GM11168 (cell line): Measurements from ENCODE around the gene DAPL1.

ENCODE experiments used
- in situ Hi-C: fragments of 300-500 bp; cut with MboI; formaldehyde crosslinking; loops from one replicate; pipeline ENCODE4 v1.12.0; 2022; ENCODE audit warnings: low sequenced_read_pairs; ENCODE audit not compliant: unreplicated experiment

Gene DAPL1

DNA sequence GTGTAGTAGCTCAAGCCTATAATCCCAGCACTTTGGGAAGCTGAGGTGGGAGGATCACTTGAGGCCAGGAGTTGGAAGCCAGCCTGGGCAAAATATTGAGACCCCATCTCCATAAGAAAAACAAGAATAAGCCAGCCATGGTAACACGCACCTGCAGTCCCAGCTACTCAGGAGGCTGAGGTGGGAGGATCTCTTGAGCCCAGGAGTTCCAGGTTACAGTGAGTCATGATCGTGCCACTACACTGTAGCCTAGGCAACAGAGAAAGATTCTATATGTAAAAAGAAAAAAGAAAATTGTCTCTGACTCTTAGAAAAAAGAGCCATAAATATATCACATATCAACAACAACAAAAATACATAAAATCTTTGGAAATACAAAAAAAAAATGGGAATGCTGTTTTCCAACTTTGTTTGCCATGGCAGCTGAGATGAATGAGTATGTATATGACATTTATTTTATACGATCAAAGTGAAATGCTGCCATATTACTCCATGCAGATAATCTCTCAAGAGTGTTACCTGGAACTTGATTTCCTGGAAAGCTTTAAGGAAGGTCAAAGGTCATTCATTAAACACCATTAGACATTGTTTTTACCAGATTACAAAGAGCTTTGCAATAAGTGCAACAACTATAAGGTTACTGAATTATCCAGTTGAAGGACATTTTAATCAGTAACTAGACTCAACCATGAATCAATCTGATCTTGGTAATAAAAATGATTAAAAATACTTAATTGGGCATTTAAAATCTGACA lies 19.7 kb upstream of the DAPL1 start:
- in situ Hi-C loops = no loop called here

DNA sequence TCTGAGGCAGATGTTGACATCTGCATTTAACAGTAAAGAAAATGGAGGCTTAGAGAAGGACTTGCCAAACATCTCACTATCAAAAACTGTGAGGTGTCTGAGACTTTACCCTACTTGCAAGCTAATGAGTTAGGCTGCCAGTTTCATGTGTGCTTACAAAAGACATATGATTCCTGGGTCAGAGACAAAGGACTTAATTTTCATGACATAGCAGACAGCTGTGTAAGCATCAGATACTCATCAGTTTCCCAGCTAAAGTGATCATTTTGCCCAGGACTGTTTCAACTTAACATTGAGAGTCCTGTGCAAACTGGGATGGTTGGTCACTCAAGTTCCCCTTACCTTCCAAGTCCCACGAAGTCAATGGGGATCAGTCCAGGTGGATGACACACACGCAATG lies 18.9 kb upstream of the DAPL1 start:
- in situ Hi-C loops = no loop called here

DNA sequence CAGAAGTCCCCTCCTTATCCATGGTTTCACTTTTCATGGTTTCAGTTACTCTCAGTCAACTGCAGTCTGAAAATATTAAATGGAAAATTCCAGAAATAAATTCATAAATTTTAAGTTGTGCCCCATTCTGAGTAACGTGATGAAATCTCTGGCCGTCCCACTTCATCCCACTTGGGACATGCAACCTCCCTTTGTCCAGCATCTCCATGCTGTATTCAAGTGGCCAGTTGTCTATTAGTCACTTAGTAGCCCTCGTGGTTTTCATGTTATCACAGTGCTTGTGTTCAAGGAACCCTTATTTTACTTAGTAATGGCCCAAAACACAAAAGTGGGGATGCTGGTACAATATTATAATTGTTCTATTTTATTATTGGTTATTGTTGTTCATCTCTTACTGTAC lies 18.0 kb upstream of the DAPL1 start:
- in situ Hi-C loops = no loop called here

DNA sequence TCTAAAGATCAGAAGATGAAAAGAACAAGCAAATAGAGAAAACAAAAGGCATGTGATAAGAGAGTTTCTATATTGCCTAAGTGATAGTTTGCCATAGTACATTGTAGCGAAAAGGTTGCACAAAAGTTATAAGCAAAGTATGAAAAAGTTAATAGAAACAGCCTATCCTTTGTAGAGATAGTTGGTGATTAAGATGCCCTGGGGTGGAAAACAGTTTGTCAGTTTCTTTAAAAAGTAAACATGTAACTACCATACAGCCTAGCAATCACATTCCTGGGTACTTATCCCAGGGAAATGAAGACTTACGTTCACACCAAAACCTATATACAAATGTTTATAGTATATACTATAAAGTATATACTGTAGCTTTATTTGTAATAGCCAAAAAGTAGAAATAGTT lies 16.9 kb upstream of the DAPL1 start:
- in situ Hi-C loops = no loop called here

DNA sequence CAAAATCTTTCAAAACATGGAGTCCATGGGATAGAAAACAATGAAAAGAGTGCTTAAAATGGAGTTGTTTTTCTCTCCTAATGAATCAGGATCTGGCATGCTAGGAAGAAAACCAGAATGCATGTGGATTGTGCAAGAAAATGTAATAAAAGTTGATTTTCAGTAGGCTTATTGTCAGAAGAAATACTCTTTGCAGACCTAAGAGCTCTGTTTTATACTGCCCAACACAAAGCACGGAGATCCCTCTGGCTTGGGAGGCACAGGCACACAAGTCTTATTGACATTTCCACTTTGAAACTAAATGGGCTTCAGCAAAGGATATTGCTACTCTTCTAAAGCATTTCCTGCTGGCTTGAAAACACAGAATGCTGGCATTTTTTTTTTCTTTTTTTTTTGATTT lies 15.5 kb upstream of the DAPL1 start:
- in situ Hi-C loops = no loop called here

DNA sequence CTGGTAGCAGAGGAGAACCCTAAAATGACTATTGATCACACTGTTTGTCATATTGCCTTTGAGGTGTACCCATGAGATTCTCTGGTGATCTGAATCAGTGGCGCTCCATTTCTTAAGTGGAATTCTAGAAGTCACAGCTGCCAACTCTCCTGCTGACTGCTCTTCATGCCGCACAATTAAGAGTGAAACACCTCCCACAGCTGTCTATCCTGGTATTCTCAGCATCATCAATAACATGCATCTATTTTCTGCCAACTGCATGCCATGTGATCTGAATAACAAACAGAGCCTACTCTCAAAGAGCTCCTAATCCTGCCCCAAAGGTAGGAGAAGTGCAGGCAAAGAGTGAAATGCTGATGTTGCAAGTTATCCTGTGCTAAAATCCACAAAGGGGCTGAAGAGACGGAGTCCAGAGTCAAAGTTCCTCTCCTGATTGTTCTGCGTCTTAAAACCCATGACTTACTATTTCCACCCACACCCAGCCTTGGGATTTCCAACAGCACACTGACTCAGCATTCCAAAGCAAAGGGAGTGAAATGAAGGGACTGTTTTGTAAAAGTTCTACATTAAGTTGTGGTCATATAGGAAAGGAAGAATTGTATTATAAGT lies 13.7 kb upstream of the DAPL1 start:
- in situ Hi-C loops = no loop called here

DNA sequence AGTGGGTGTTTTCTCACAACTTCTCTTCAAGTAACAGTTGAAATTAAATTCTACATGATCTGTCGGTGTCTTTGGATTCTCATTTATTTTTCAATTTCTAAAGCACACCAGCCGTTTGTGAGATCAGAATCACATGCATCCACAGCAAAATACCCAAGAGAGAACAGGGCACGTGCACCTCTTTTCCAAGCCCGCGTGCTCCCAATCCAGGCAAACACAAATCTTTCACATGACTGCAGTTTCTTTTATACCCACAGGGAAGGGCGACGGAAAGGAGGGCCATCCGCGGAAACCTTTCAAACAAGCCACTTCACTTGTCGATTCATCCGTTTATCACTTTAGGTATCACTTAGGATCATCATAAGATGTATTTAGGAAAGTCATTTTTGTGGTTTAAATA lies 13.0 kb upstream of the DAPL1 start:
- in situ Hi-C loops = no loop called here

DNA sequence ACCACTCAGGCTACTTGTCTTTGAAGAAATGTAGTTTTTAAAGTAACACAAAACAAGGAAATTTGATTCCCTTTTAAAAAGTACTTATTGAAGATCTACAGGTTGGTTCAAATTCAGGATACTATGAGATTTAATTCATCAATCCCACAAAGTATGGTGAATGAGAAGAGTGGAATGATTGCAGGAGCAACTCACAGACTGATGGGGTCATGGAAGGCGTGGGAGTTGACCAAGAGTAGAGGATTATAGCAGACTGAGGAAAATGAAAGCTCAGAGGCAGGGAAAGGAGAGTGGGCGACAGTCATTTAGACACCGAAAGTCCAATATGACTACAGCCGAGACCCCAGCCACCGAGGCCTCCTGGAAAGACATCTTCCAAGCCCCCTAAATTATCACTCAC lies 12.5 kb upstream of the DAPL1 start:
- in situ Hi-C loops = no loop called here

DNA sequence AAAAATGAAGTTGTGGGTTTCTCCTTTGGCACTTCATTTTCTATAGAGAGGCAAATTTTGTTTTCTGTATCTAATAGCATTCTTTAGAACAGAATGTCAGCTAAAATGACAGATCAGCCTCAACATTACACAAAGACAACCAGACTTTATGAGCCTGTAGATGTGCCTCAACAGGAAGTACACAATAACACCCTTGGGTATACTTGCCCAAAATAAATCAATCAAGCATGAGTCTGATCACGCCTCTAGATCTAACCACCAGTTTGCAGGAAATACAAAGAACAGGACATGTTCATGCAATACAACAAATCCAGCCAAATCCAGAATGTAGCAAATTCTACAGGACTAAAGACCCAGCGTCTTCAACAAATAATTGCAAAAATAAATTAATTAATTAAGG lies 11.2 kb upstream of the DAPL1 start:
- in situ Hi-C loops = no loop called here

DNA sequence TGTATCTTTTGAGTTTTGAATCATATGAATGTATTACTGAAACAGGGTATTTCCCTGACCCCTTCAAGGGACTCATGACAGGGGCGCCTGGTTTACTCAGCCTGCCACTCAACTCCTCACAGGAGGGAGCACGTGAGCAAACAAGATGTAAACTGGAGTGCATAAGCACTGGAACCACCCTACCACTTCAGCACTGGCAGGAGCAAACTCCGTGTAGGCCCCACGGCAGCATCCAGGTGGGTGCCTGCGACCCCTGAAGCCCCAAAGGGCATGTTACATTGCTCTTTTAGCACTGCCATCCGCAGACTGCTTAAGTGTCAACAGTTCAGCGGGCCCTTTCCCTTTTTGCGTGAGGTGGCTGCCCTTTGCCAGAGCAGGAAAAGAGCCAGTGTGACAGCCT lies 8.2 kb upstream of the DAPL1 start:
- in situ Hi-C loops = no loop called here

DNA sequence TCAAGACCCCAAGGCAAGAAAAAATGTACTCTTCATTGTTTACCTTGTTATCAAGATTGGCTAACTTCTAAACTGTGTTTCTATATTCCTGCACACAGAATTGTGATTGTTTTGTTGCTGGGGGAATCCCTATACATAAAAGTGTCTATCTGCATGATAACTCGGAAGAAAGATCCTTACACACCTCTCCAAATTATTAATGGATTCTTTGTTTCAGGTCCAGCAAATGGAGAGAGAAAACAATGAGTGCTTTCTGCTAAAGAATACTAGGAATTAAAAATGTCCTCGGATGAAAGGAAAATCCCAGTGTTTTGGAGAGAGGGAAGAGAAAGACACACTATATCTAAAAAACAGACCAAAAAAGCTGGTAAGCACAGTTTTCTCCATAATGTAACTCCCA lies 6.2 kb upstream of the DAPL1 start:
- in situ Hi-C loops = no loop called here

DNA sequence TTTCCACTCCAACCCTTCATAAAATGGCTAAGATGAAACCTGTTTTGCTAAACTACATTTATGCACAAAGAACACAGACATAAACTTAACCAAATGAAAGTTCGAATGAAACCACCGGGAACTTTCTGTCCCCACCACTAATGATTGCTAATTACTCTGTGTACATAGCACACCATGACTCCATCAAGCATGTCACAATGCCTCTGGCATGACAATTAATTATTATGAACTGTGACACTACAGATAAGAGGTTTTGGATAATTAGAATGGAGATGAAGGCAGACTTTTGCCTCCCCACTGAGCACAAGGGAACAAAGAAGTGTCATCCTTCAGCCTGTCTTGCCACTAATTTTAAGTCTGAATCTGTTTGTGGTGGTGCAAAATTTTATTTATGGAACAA lies 1.5 kb downstream of the DAPL1 start:
- in situ Hi-C loops = no loop called here

DNA sequence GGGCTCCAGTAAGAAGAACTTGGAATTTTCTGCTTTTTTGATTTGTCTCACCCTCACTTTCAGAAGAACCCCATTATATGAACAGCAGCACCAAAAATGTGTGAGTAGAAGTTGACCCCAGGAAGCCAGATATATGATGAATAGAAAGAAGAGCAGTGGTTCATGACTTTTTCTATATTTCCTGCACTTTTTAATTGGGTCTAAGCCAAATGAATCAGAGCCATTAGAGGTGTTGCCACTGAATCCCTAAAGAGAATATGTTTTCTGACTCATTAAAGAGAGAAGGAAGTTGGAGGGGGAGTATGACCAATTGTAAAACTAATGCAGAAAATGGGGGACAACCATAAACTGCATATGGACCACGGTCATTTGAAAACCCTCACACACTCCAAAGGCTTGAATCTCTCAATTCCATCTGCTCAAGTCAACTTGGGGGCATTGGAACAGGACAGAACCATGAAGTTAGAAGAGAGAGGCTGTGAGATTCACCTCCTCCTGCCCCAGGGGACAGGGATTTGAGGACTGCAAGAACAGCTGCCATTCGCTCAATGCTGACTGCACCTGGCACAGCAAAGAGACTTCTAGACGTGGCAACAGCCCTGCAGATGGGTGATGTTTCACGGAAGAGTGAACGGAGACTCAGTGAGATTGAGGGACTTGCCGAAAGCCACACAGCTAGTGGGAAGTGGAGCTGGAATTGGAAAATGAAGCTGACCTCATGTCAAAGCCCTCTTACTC lies 3.0 kb downstream of the DAPL1 start:
- in situ Hi-C loops = no loop called here

DNA sequence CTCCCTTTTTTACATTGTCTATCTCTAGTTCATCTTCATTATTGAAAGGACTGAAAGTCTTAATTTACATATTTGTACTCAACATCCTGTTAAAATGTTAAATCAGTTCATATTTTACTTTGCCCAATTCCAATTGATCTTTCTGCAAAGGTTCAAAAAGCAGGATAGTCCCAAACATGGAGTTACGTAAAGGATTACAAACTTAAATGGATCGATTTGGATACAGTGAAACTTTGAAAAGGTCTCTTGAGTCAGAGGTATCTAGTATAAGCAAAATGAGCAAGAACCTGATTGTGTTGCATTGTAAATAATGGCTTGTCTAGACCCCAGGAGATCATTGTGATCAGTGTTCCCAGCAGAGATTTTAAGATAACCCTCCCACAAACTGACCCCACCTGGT lies 4.1 kb downstream of the DAPL1 start:
- in situ Hi-C loops = no loop called here

DNA sequence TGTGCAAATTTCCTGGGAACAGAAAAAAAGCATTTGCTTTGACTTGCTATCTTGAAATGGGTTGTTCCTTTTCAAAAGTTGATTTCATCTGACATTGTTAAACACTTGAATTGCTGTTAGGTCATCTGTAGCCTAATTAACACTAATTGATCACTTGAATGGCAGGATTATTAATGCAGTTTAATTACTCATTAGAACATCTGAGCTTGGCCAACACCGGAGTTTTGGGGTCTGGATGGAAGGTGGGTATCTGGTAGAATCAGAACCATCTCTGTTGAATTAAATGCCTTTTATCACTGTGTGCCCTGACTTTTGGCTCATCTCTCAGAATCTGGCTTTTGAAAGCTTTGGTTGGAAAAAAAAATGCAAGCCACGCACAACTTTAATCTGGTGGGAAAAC lies 8.4 kb downstream of the DAPL1 start:
- in situ Hi-C loops = no loop called here

DNA sequence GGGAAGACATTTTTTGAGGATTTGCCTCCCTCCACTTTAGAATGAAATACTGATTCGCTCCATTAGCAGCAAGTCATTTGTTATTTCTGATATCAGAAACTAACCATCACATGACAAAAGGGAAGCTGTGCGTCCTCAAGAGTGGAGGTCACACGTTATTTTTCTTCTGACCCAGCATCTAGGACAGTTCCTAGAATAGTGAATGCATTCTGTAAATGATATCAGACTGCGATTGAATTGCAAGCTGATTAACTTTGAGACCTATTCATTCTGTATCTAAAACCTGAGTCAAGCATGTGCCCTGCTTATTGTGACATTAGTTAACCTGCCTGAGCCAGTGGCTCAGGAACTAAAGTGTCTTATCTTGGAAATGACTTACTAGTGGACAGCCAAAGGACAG lies 10.1 kb downstream of the DAPL1 start:
- in situ Hi-C loops = no loop called here

DNA sequence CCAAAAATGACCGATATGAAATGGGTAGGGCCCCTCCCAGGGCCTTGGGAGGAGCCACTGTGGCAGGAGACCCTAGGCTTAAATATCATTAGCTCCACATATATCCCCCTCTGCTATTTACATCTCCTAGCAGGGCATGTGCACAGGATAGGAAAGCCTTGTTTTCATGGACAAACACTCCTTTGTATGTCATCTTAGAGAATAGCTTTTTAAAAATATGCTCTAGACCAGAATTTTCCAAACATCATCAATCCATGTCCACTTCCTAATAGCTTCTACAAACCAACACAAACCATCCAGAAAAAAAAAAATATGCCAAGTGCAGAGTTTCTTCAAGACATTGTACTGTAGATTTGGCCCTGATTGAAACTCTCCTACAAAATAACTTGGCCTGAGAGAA lies 10.8 kb downstream of the DAPL1 start:
- in situ Hi-C loops = no loop called here

DNA sequence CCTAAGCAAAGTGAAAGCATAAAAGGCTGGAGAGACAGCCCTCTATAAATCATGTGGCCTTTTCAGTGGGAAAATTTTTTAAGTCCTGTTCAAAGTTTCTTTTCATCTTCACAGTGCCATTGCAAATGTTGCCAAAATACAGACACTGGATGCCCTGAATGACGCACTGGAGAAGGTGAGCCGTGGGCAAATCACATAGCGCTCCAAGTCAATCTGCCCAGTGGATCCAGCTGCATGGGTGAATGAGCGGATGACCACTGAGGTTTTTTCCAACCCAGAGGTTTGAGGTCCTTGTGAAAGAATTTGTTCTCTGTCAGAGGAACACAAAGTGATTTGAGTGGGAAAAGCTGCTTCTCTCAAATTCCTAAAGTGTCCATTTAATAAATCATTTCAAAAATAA lies 11.8 kb downstream of the DAPL1 start:
- in situ Hi-C loops = no loop called here

DNA sequence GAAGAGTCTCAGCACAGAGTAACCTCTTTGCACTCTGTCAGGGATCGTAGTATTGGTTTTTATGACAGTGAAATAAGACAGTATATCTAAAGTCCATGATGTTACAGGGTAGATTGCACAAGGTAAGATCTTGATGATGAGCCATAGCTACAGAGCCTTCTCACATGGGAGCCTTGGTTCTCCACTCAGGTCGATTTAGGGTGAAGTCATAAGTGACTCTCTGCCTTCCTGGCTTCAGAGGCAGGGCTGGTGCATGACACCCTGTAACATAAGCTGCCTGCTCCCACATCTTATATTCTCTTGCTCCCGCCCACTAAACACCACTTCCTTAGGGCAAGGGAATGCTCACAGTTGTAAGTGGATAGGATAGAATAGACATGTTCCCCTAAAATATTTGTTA lies 13.3 kb downstream of the DAPL1 start:
- in situ Hi-C loops = no loop called here

DNA sequence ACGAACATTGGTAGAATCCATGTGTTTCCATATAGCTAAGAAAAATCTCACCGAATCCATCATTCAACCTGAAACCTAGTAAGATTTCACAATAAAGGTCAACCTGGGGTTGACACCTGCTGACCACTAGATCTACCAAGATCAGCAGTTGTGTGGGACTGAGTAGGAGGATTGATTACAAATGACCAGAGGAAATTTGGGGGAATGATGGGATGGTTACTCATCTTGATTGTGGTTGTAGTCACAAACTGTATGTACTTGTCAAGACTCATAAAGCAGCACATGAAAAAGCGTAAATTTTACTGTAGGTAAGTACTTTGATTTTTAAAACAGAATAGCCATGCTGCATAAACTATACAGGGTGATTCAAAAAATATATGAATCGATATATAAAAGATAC lies 14.7 kb downstream of the DAPL1 start:
- in situ Hi-C loops = no loop called here

DNA sequence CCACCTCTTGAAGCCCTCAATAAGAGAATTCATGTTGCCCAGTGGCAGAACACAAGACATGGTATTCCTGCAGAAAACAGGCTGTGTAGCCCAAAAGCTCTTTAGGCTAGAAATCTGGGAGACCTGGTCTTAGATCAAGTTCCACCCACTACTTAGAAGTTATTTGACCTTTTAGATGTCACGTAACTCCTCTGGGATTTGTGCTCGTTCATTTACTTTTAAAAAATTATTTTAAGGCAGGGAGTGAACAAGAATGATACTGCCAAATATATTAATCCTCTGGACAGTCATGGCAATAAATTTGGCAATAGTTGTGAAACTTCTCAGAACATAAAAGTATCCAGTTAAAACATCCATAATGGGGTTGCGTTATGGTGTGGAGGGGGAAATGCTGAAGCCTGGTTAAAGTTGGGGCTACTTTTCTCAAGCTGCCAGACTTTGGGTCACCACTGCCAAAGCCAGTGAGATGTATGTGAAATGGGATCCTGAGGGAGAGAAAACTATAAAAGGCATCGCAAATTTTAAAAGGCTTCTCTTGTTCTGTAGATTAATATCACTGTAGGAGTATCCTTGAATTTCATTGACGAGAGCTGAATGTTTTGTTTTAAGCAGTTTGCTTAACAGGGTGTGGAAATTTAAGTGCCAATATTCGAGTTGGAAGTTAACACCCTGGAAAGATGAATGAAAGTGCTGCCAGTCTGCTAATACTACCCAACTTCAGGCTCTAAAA lies 15.8 kb downstream of the DAPL1 start:
- in situ Hi-C loops = no loop called here
